ENCODE data around the gene PTPRD.

DNA sequence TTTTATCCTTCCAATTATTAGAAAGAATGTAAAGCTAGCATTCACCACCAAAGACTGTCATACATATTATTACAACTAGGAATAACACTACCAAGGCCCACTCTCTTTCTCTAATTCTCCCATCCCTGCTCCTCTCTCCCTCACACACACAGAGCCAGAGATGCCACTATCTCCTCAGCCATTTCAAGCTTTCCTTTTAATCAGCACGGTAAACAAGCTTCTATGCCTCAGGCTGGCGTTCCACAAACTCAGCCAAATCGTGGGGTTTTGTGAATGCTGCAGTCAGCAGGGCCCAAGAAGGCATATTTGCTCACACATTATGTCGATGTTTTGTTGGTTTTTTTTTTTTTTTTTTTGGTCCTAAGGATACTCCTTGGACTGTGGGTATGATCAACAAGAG lies 1833.3 kb downstream of the PTPRD start:
- TF ChIP-seq JUND (IDR thresholded peaks at IDR 0.05) (no peak), POLR2A (IDR thresholded peaks at IDR 0.05; ENCODE audit: borderline replicate concordance, extremely low read depth, insufficient read depth, insufficient read length) (no peak), TCF7L2 (IDR thresholded peaks at IDR 0.05; ENCODE audit: borderline replicate concordance, extremely low read depth, insufficient read depth, insufficient read length) (no peak), EZH2phosphoT487 (IDR thresholded peaks at IDR 0.05; ENCODE audit: borderline replicate concordance) (no peak), POLR2AphosphoS5 (IDR thresholded peaks at IDR 0.05; ENCODE audit: low read depth, low read length) (no peak), SRF (IDR thresholded peaks at IDR 0.05; ENCODE audit: low read depth) (no peak), CEBPB (IDR thresholded peaks at IDR 0.05; ENCODE audit: low read depth) (no peak), YY1 (IDR thresholded peaks at IDR 0.05; ENCODE audit: extremely low read depth, insufficient replicate concordance, low read depth, low read length) (no peak)
- TF ChIP-seq, protein P1, sequence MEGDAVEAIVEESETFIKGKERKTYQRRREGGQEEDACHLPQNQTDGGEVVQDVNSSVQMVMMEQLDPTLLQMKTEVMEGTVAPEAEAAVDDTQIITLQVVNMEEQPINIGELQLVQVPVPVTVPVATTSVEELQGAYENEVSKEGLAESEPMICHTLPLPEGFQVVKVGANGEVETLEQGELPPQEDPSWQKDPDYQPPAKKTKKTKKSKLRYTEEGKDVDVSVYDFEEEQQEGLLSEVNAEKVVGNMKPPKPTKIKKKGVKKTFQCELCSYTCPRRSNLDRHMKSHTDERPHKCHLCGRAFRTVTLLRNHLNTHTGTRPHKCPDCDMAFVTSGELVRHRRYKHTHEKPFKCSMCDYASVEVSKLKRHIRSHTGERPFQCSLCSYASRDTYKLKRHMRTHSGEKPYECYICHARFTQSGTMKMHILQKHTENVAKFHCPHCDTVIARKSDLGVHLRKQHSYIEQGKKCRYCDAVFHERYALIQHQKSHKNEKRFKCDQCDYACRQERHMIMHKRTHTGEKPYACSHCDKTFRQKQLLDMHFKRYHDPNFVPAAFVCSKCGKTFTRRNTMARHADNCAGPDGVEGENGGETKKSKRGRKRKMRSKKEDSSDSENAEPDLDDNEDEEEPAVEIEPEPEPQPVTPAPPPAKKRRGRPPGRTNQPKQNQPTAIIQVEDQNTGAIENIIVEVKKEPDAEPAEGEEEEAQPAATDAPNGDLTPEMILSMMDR (IDR thresholded peaks at IDR 0.05 in 2 of 3, conservative IDR thresholded peaks at IDR 0.05 in 1 of 3; ENCODE audit: borderline replicate concordance in 1 of 3, insufficient read depth in 1 of 3, low read depth in 2 of 3, low read length in 2 of 3), result no peak
- TF ChIP-seq, protein P2, sequence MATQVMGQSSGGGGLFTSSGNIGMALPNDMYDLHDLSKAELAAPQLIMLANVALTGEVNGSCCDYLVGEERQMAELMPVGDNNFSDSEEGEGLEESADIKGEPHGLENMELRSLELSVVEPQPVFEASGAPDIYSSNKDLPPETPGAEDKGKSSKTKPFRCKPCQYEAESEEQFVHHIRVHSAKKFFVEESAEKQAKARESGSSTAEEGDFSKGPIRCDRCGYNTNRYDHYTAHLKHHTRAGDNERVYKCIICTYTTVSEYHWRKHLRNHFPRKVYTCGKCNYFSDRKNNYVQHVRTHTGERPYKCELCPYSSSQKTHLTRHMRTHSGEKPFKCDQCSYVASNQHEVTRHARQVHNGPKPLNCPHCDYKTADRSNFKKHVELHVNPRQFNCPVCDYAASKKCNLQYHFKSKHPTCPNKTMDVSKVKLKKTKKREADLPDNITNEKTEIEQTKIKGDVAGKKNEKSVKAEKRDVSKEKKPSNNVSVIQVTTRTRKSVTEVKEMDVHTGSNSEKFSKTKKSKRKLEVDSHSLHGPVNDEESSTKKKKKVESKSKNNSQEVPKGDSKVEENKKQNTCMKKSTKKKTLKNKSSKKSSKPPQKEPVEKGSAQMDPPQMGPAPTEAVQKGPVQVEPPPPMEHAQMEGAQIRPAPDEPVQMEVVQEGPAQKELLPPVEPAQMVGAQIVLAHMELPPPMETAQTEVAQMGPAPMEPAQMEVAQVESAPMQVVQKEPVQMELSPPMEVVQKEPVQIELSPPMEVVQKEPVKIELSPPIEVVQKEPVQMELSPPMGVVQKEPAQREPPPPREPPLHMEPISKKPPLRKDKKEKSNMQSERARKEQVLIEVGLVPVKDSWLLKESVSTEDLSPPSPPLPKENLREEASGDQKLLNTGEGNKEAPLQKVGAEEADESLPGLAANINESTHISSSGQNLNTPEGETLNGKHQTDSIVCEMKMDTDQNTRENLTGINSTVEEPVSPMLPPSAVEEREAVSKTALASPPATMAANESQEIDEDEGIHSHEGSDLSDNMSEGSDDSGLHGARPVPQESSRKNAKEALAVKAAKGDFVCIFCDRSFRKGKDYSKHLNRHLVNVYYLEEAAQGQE (IDR thresholded peaks at IDR 0.05; ENCODE audit: low read depth), result no peak
- TF ChIP-seq, protein P3, sequence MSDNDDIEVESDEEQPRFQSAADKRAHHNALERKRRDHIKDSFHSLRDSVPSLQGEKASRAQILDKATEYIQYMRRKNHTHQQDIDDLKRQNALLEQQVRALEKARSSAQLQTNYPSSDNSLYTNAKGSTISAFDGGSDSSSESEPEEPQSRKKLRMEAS (IDR thresholded peaks at IDR 0.05), result no peak
